T-helper 17 cell (primary cell): ENCODE measurements around the gene TSPAN31. TPM values are rescaled to one million over a fixed set of nuclear protein-coding genes. Genes with fewer than 3 reads are reported as not detected.
"Not testable (repeated sequence)": the region's sequence is repeated elsewhere in the genome, so short reads cannot be mapped to it uniquely, and the experiment has no call there.

Source experiments
- ATAC-seq: fragments of 150-1000 bp; cut with Tn5 transposase; 2 replicates; pipeline ENCODE4 v1.10.0; 2021; ENCODE audit warnings: mild to moderate bottlenecking, moderate library complexity
- DNase-seq, 3 donors: peaks; one replicate each; pipeline versions ENCODE4 v3.0.0 to v3.0.0-alpha.2; 2020 to 2021
- H3K9me3 ChIP-seq: one replicate; pipeline ENCODE4 v1.7.0; 2013; ENCODE audit warnings: low read length, mild to moderate bottlenecking; ENCODE audit not compliant: control insufficient read depth, poor library complexity, severe bottlenecking
- H3K27ac Mint-ChIP-seq: one replicate; pipeline ENCODE4 v1.8.0; 2022; ENCODE audit warnings: mild to moderate bottlenecking, moderate library complexity, mixed read lengths
- H3K27me3 Mint-ChIP-seq: one replicate; pipeline ENCODE4 v1.8.0; 2022; ENCODE audit warnings: mixed read lengths
- H3K36me3 Mint-ChIP-seq: one replicate; pipeline ENCODE4 v1.8.0; 2022; ENCODE audit warnings: low read depth, mixed read lengths
- H3K4me1 Mint-ChIP-seq: one replicate; pipeline ENCODE4 v1.8.0; 2022; ENCODE audit warnings: mild to moderate bottlenecking, mixed read lengths
- H3K4me3 Mint-ChIP-seq: one replicate; pipeline ENCODE4 v1.8.0; 2022; ENCODE audit warnings: mild to moderate bottlenecking, moderate library complexity, mixed read lengths
- total RNA-seq, 4 donors: library from RNA in 2 of 4; stranded (reverse) in 2 of 4; gene quantifications; one replicate each; pipeline ENCODE4 v1.2.3 and lab custom pipeline; 2022 to 2026

TSPAN31 gene
- total RNA-seq, 2 donors from 2014 or later, result 9.6 to 11.8 TPM

GRCh38 chr12:57766464-57767304 lies 21.8 kb downstream of the TSPAN31 start, which contains the start of gene CYP27B1:
Gene CYP27B1, minus strand, starts transcription at chr12:57767078. Its CDS starts 37 bp downstream, at chr12:57767041.
- no peaks in the 10 kb centered on the region for H3K9me3 ChIP-seq
- Mint-ChIP-seq H3K27ac (no peak within 1 kb of the TSS), H3K4me3 (peak within 1 kb of the TSS; percentile 92), H3K27me3 (peaks cover 19% of the 10 kb centered on the region), H3K36me3 (peaks cover 3% of the 10 kb centered on the region), H3K4me1 (peaks cover 35% of the 10 kb centered on the region)
- DNase-seq (no peak), ATAC-seq (peak; percentile 11)

DNA sequence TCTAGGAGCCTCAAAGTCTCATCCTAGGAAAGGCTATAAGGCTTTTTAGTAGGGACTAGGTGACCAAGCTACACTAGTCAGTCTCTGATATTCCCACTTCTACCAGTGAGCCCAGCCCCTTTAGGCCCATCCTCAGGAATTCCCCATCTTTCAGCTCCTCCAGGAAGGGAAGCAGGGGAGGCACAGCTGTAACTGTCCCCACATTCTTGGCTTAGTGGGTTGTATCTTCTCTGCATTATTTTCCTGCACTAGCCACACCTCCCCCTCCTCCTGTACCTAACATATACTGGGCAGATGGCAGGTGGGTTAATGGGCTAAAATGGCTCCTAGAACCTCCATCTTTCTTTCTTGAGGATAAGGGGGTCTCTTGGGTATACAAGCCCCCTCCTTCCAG lies 22.5 kb downstream of the TSPAN31 start:
- ATAC-seq (no peak), DNase-seq (no peak)
- peaks cover 19% of the 10 kb centered on the region for H3K27me3 Mint-ChIP-seq
- peaks cover 3% of the 10 kb centered on the region for H3K36me3 Mint-ChIP-seq
- no peak overlapping the region for H3K27ac Mint-ChIP-seq
- H3K9me3 ChIP-seq, result no peaks in the 10 kb centered on the region
- peaks cover 38% of the 10 kb centered on the region for H3K4me1 Mint-ChIP-seq
- no peak overlapping the region for H3K4me3 Mint-ChIP-seq

DNA sequence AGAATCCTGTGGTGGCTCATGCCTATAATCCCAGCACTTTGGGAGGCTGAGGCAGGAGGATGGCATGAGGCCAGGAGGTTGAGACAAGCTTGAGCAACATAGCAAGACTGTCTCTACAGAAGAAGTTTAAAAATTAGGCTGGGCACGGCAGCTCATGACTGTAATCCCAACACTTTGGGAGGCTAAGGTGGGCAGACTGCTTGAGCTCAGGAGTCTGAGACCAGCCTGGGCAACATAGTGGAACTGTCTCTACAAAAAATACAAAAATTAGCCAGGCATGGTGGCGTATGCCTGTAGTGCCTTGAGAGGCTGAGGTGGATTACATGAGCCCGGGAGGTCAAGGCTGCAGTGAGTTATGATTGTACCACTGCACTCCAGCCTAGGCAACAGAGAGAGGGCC lies 23.0 kb downstream of the TSPAN31 start:
- DNase-seq, result no peak
- H3K27me3 Mint-ChIP-seq, result peaks cover 19% of the 10 kb centered on the region
- peaks cover 3% of the 10 kb centered on the region for H3K36me3 Mint-ChIP-seq
- no peak overlapping the region for H3K4me3 Mint-ChIP-seq
- no peak for ATAC-seq
- H3K9me3 ChIP-seq, result no peaks in the 10 kb centered on the region
- H3K27ac Mint-ChIP-seq, result no peak overlapping the region
- peaks cover 39% of the 10 kb centered on the region for H3K4me1 Mint-ChIP-seq

- H3K27me3 Mint-ChIP-seq, result peaks cover 7% of the 10 kb centered on the region
- H3K36me3 Mint-ChIP-seq, result peaks cover 3% of the 10 kb centered on the region
- no peak overlapping the region for H3K27ac Mint-ChIP-seq
- H3K4me1 Mint-ChIP-seq, result peaks cover 35% of the 10 kb centered on the region
- ATAC-seq (no peak), DNase-seq (no peak)
- no peak overlapping the region for H3K4me3 Mint-ChIP-seq
- H3K9me3 ChIP-seq, result no peaks in the 10 kb centered on the region
Observed at GRCh38 chr12:57769594-57769993, 24.8 kb downstream of the TSPAN31 start.

DNA sequence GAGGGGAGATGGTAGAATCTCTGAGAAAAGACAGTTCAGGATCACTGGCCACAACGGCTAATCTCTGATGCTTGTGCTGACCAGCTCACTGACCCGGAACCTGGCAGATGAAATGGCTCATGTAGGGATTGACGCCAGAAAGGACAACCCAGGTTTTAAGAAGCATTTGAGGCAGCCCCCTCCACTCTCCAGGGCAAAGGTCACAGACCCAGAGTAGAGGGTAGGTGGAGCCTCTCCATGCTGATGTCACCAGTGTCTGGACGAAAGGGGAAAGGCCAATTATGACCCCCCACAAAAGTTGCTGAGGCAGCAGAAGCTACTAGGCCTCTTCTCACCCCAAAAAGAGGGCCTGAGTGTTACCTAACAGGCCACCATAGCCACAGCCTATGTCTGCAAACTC lies 25.9 kb downstream of the TSPAN31 start:
- H3K4me3 Mint-ChIP-seq, result peak overlapping the region; percentile 64
- peaks cover 29% of the 10 kb centered on the region for H3K4me1 Mint-ChIP-seq
- peak overlapping the region; percentile 97 for H3K27ac Mint-ChIP-seq
- H3K9me3 ChIP-seq, result no peaks in the 10 kb centered on the region
- DNase-seq (no peak), ATAC-seq (no peak)
- H3K36me3 Mint-ChIP-seq, result peaks cover 5% of the 10 kb centered on the region
- H3K27me3 Mint-ChIP-seq, result peaks cover 7% of the 10 kb centered on the region

DNA sequence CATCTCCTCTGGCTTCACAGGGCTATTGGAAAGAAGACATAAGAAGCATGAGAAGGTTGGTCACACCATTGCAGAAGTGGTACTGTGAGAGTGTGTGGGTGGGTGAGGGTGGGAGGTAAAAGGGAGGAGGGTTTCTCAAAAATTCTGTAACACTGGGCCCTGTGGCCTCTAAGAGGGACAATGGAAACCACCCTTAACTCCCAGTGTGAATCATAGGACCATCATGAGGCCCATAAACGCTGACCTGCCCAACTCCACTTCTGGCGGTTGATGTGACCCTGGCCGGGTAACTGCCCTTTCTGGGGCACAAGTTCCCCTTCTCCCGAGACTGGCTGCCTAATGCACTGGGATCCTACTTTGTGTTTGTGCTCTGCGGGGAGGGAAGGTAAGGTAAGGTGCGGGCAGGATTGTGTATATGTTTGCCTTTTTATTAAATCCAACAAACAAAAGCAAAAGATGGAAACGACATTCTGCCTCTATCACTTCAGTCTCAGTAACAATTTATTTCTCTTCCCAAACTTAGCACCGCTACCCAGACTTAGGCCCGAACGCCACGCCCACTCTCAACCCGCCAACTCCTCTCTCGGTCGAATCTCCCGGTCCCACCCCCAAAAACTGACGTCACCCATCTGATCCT lies 26.5 kb downstream of the TSPAN31 start:
- Mint-ChIP-seq H3K36me3 (peaks cover 9% of the 10 kb centered on the region), H3K4me3 (peak overlapping the region; percentile 99), H3K4me1 (peaks cover 31% of the 10 kb centered on the region), H3K27me3 (peaks cover 6% of the 10 kb centered on the region), H3K27ac (peak overlapping the region; percentile 97)
- no peaks in the 10 kb centered on the region for H3K9me3 ChIP-seq
- peak; percentile 60 to 73 (median 60) for DNase-seq
- ATAC-seq, result peak; percentile 77

DNA sequence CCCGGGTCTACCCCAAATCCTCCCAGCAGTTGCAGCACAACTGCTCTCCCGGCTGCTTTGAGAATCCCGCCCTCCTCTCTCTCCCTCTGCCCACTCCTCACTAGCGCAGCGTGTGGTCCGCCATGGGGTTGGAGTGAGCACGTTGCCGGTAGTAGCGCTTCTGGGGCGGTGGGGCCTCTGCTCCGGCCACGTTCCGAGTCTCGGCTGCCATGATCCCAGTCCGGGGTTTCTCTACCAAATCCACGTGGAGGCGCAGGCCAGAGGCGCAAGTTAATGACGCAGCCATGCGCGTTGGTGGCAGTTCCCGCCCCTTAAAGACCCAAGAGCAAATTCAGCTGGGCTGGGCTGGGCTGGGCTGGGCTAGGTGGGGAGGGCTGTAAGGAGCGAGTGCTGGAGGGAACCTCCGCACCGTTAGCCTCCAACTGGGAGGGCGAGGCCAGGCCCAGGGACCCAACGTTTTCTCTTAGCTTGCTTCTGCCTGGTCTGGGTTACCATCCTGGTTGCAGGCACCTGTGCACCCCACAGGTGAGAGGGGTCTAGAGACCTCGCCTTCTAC lies 27.1 kb downstream of the TSPAN31 start, which contains the start of gene METTL1:
METTL1 (minus strand) TSS at position 233 of the 556 bp plus-strand sequence; CDS start at position 211, 22 bp downstream.
- peak; percentile 92 for ATAC-seq
- Mint-ChIP-seq H3K36me3 (peaks cover 10% of the 10 kb centered on the region), H3K4me1 (peaks cover 29% of the 10 kb centered on the region)

GRCh38 chr12:57772429-57773322 lies 27.8 kb downstream of the TSPAN31 start, which contains the start of gene EEF1AKMT3:
Gene EEF1AKMT3, plus strand, starts transcription at chr12:57772614. Its CDS starts 111 bp downstream, at chr12:57772725.
- Mint-ChIP-seq H3K27ac (peak within 1 kb of the TSS; percentile 97), H3K4me1 (peaks cover 32% of the 10 kb centered on the region), H3K27me3 (no peaks in the 10 kb centered on the region), H3K36me3 (peaks cover 10% of the 10 kb centered on the region), H3K4me3 (peak within 1 kb of the TSS; percentile 99)
- ATAC-seq (no peak), DNase-seq (peak in 1 of 3 donors; percentile 30)
- no peaks in the 10 kb centered on the region for H3K9me3 ChIP-seq

More for the DNA sequence above, 27.1 kb downstream of the TSPAN31 start, which contains the start of gene METTL1:
- peak; percentile 75 to 82 (median 75) for DNase-seq
- Mint-ChIP-seq H3K4me3 (peak within 1 kb of the TSS; percentile 99), H3K27ac (peak within 1 kb of the TSS; percentile 97), H3K27me3 (peaks cover under 1% of the 10 kb centered on the region)
- H3K9me3 ChIP-seq, result no peaks in the 10 kb centered on the region

DNA sequence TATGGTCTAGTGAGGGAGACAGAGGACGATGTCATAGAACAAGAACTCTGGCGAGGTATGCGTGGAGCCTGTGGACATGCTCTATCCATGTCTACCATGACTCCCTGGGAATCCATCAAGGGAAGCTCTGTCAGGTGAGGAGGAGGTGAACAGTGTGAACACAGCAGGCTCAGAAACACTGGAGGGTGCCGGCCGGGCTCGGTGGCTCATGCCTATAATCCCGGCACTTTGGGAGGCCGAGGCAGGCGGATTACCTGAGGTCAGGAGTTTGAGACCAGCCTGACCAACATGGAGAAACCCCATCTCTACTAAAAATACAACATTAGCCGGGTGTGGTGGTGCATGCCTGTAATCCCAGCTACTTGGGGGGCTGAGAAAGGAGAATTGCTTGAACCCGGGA lies 29.8 kb downstream of the TSPAN31 start:
- H3K9me3 ChIP-seq, ATAC-seq, H3K27ac Mint-ChIP-seq, H3K4me3 Mint-ChIP-seq, DNase-seq, H3K27me3 Mint-ChIP-seq: not testable (repeated sequence)
- H3K4me1 Mint-ChIP-seq, result peaks cover 44% of the 10 kb centered on the region
- H3K36me3 Mint-ChIP-seq, result peaks cover 10% of the 10 kb centered on the region

- H3K4me1 Mint-ChIP-seq, result peaks cover 44% of the 10 kb centered on the region
- no peak overlapping the region for H3K4me3 Mint-ChIP-seq
- DNase-seq (no peak), ATAC-seq (no peak)
- H3K9me3 ChIP-seq, result no peaks in the 10 kb centered on the region
- H3K36me3 Mint-ChIP-seq, result peaks cover 7% of the 10 kb centered on the region
- H3K27me3 Mint-ChIP-seq, result no peaks in the 10 kb centered on the region
- no peak overlapping the region for H3K27ac Mint-ChIP-seq
Observed at GRCh38 chr12:57775044-57775443, 30.2 kb downstream of the TSPAN31 start.

DNA sequence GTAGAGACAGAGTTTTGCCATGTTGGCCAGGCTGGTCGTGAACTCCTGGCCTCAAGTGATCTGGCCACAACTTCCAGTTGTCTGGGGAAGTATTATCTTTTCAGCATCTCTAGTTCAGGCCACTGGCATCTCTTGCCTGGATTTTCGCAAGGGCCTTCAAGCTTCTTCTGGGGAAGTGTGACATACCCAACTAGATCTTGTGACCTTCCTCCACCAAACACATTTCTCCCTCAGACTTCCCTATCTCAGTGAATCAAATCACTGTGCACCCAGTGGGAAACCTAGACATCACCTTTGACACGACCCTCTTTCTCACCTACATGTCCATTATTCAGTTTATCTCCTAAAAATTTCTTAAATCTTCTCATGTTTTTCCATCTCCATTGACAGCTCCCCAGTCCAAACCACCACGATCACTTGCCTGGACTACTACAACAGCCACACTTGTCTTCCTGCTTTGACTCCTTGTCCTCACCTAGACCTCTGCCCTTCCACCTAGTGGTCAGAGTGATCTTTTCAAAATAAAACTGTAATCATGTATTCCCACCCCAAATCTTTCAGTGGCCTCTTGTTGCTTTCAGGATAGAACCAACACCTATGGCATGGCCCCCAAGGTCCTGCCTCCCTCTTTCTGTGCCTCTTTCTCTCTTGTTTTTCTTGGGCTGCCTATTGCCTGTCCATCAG lies 30.9 kb downstream of the TSPAN31 start:
- DNase-seq, result no peak
- Mint-ChIP-seq H3K36me3 (peaks cover 7% of the 10 kb centered on the region), H3K4me3 (no peak overlapping the region), H3K27me3 (no peaks in the 10 kb centered on the region), H3K4me1 (peaks cover 46% of the 10 kb centered on the region), H3K27ac (peak overlapping the region; percentile 88)
- no peak for ATAC-seq
- no peaks in the 10 kb centered on the region for H3K9me3 ChIP-seq

DNA sequence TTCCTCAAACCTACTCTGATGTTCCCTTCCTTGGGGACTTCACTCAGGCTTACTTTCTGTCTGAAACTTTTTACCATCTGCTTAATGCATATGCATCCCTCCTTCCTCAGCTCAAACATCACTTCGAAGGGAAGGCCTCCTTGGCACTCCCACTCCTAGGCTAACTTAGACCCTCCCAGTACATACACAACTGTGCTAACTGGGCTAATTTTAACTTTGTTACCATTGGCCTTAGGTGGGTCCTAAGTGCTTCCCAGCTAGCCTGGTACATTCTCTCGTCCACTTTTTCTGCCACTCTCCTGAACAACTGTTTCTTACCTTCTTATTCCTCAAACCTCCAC lies 31.4 kb downstream of the TSPAN31 start:
- DNase-seq (no peak), ATAC-seq (no peak)
- peak overlapping the region; percentile 88 for H3K27ac Mint-ChIP-seq
- peaks cover 7% of the 10 kb centered on the region for H3K36me3 Mint-ChIP-seq
- no peak overlapping the region for H3K4me3 Mint-ChIP-seq
- no peaks in the 10 kb centered on the region for H3K9me3 ChIP-seq
- no peaks in the 10 kb centered on the region for H3K27me3 Mint-ChIP-seq
- H3K4me1 Mint-ChIP-seq, result peaks cover 45% of the 10 kb centered on the region
